HEK293 (cell line): ENCODE data around the gene SNRPA1.

Source experiments
- CTCF ChIP-seq: fragments of 450-650 bp; formaldehyde crosslinking; IDR thresholded peaks from 2 replicates; pipeline ENCODE4 v1.5.1; 2016; ENCODE audit warnings: missing biosample characterization, missing genetic modification characterization
- REST ChIP-seq: fragments of 450-650 bp; formaldehyde crosslinking; IDR thresholded peaks from 2 replicates; pipeline ENCODE4 v1.5.1; 2016; ENCODE audit warnings: missing biosample characterization, missing genetic modification characterization
- SP2 ChIP-seq: fragments of 450-650 bp; formaldehyde crosslinking; IDR thresholded peaks from 2 replicates; pipeline ENCODE4 v1.5.1; 2016; ENCODE audit warnings: missing biosample characterization, missing genetic modification characterization
- ZNF560 ChIP-seq: fragments of 450-650 bp; formaldehyde crosslinking; IDR thresholded peaks from 2 replicates; pipeline ENCODE4 v1.5.1; 2017; ENCODE audit warnings: missing biosample characterization, missing genetic modification characterization, borderline replicate concordance
- ZXDB ChIP-seq: fragments of 450-650 bp; formaldehyde crosslinking; IDR thresholded peaks from 2 replicates; pipeline ENCODE4 v1.5.1; 2016; ENCODE audit warnings: missing biosample characterization, missing genetic modification characterization

GRCh38 chr15:101264911-101265641 is 30.0 kb downstream of the SNRPA1 start:
- TF ChIP-seq SP2 (no peak), ZXDB (tag by site-specific recombination) (no peak), CTCF (tag by site-specific recombination) (no peak), ZNF560 (tag by site-specific recombination) (no peak), REST (tag by site-specific recombination) (no peak)
